Measurements from ENCODE around the gene WNT5B. TPM values are rescaled to one million over a fixed set of nuclear protein-coding genes. Genes with fewer than 3 reads are reported as not detected.

Gene WNT5B
- total and polyA plus RNA-seq, 2 of the 4 experiments (the other 2 are of a cell fraction): 83.7 to 102 TPM

GRCh38 chr12:1606021-1606622 is 22.9 kb upstream of the WNT5B start:
- peak overlapping the region; percentile 62 for H3K4ac ChIP-seq (ENCODE audit: low read depth, low read length)
- intact Hi-C loops (cut with micrococcal nuclease): no loop called here
- peak overlapping the region; percentile 23 for H3K9ac ChIP-seq (ENCODE audit: low read depth, low read length)
- H2BK5ac ChIP-seq (ENCODE audit: low read depth, low read length, poor library complexity, severe bottlenecking): peak overlapping the region; percentile 68
- peak overlapping the region; percentile 75 for H3K23ac ChIP-seq (ENCODE audit: low read depth, low read length)
- H2BK120ac ChIP-seq (ENCODE audit: low read depth, low read length): peak overlapping the region; percentile 70
- 0 out of 3 replicates have a peak overlapping the region, but pooled peaks have one; percentile 3 for H2BK15ac ChIP-seq (ENCODE audit: low read depth, low read length)
- peaks cover 39% of the 10 kb centered on the region for H4K20me1 ChIP-seq (ENCODE audit: insufficient read depth, low read length)
- CTCF ChIA-PET: interaction anchor here (1.5 to 1.8 kb wide), 3 partner anchors 19 to 334 kb away, joined by 3 to 4 read pairs (median 4); no protein-coding TSS in a partner anchor
- H3K79me1 ChIP-seq (ENCODE audit: low read depth in 1 of 2, low read length in 2 of 2): peaks cover 16 to 91% of the 10 kb centered on the region in 2 experiments
- H3K4me2 ChIP-seq (ENCODE audit: low read depth, low read length): peak overlapping the region; percentile 73
- H3K14ac ChIP-seq (replicated peaks; ENCODE audit: low read depth, low read length): peak overlapping the region; percentile 49
- peak overlapping the region; percentile 86 for H2AK5ac ChIP-seq (ENCODE audit: low read depth, low read length)
- peak; percentile 51 for TF ChIP-seq FOS (IDR thresholded peaks at IDR 0.05; ENCODE audit: low read depth, low read length)
- TF ChIP-seq, protein P1, sequence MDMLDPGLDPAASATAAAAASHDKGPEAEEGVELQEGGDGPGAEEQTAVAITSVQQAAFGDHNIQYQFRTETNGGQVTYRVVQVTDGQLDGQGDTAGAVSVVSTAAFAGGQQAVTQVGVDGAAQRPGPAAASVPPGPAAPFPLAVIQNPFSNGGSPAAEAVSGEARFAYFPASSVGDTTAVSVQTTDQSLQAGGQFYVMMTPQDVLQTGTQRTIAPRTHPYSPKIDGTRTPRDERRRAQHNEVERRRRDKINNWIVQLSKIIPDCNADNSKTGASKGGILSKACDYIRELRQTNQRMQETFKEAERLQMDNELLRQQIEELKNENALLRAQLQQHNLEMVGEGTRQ (IDR thresholded peaks at IDR 0.05; ENCODE audit: low read depth, low read length): no peak
- TF ChIP-seq, protein P2, sequence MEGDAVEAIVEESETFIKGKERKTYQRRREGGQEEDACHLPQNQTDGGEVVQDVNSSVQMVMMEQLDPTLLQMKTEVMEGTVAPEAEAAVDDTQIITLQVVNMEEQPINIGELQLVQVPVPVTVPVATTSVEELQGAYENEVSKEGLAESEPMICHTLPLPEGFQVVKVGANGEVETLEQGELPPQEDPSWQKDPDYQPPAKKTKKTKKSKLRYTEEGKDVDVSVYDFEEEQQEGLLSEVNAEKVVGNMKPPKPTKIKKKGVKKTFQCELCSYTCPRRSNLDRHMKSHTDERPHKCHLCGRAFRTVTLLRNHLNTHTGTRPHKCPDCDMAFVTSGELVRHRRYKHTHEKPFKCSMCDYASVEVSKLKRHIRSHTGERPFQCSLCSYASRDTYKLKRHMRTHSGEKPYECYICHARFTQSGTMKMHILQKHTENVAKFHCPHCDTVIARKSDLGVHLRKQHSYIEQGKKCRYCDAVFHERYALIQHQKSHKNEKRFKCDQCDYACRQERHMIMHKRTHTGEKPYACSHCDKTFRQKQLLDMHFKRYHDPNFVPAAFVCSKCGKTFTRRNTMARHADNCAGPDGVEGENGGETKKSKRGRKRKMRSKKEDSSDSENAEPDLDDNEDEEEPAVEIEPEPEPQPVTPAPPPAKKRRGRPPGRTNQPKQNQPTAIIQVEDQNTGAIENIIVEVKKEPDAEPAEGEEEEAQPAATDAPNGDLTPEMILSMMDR (conservative IDR thresholded peaks at IDR 0.05; ENCODE audit: low read depth, low read length): no peak
- peak overlapping the region; percentile 72 for H2AFZ ChIP-seq (replicated peaks; ENCODE audit: low read length, poor library complexity)
- no TSS peak for BruUV-seq (replicated peaks)
- H3K4me1 ChIP-seq (ENCODE audit: control insufficient read depth, insufficient read depth, low read length): peaks cover 4% of the 10 kb centered on the region
- no peaks in the 10 kb centered on the region for H3K9me3 ChIP-seq (ENCODE audit: control insufficient read depth, insufficient read depth, low read length)
- H2AK9ac ChIP-seq (replicated peaks; ENCODE audit: low read depth, low read length, poor library complexity): peak overlapping the region; percentile 1
- peak overlapping the region; percentile 39 for H3K18ac ChIP-seq (ENCODE audit: low read depth, low read length)
- no peaks in the 10 kb centered on the region for H3K27me3 ChIP-seq (ENCODE audit: control insufficient read depth, insufficient read depth, low read length)
- H3K36me3 ChIP-seq (ENCODE audit: control insufficient read depth, insufficient read depth, low read length): no peaks in the 10 kb centered on the region
- H3K56ac ChIP-seq (ENCODE audit: extremely low read depth, insufficient read depth, low read length): 0 out of 2 replicates have a peak overlapping the region, but pooled peaks have one; percentile 7
- H2BK20ac ChIP-seq (ENCODE audit: low read depth, low read length): peak overlapping the region; percentile 46
- DNase-seq: peak; percentile 84
- in situ Hi-C loops (cut with MboI; ENCODE audit: low sequenced_read_pairs): no loop called here
- POLR2A ChIA-PET (ENCODE audit: unreplicated experiment): no interaction called here
- 0 out of 2 replicates have a peak overlapping the region, but pooled peaks have one; percentile 6 for H4K5ac ChIP-seq (ENCODE audit: low read depth, low read length)
- H3K9me1 ChIP-seq (ENCODE audit: insufficient read depth, low read length): peaks cover 10% of the 10 kb centered on the region
- 20% methylated on average over 4 of the region's 12 CpGs; no CpG with 5 or more reads in 1 of the 2 experiments for WGBS, 2 experiments (ENCODE audit: extremely low coverage in 2 of 2, insufficient read length in 1 of 2)
- peak overlapping the region; percentile 34 for H3K4me3 ChIP-seq (ENCODE audit: insufficient read depth, low read depth, low read length)
- peak overlapping the region; percentile 57 for H3K27ac ChIP-seq (ENCODE audit: insufficient read depth, low read length)
- ATAC-seq (ENCODE audit: low read depth): peak; percentile 47
- H4K8ac ChIP-seq (ENCODE audit: low read depth in 2 of 2, low read length in 2 of 2): peak overlapping the region in 1 of 2 experiments; percentile 48; a peak in 2 of 4 replicates
- H4K91ac ChIP-seq (ENCODE audit: insufficient read depth, low read depth, low read length): peak overlapping the region; percentile 34
- dilution Hi-C loops (cut with HindIII; ENCODE audit: low sequenced_read_pairs, unreplicated experiment): no loop called here
